NCI-H2029 treated with DMSO at 0.1 percent for 48 hours (cell line): Measurements from ENCODE around the gene ZNF445.
"Not testable (repeated sequence)": the region's sequence is repeated elsewhere in the genome, so short reads cannot be mapped to it uniquely, and the experiment has no call there.

ENCODE experiments used
- DNase-seq: peaks from one replicate; lab custom pipeline; 2025; lab: John Stamatoyannopoulos, UW

The ZNF445 gene

DNA sequence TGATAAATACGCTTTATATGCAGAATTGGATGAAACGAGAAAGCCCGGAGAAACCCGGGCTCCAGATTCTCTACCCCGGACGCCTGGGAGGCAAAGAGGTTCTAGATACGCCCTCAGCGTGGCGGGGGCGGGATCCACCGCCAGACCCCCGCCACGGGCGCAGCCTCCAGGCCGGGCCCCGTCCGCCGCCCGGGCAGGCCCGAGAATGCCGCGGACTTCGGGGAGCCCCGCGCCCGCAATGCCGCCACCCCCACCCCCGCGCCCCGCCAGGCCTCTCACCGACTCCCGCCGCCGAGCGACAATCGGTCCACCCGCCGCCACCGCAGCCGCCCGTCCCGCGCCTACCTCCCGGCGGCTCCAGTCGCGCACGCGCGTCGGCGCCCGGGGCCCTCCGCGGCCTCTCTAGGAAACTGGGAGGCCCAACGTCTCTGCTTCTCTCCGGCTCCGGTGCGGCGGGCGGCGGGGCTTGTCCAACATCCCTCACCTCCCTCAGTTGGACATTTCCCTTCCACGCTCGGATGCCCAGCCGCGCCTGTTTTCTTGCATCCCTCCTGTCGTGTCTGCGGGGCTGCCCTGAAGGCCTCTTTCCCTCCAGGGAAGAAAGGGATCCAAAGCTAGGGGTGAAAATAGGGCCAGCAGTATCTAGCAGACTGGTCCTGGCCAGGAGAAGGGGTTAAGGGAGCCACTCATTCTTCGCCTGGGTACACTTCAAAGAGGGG, at the start of gene ZNF445:
TSS of gene ZNF445 (minus strand) at position 359 of the 719 bp plus-strand sequence. CDS start 22,121 bp downstream, outside the sequence.
- peak; percentile 56 for DNase-seq

DNA sequence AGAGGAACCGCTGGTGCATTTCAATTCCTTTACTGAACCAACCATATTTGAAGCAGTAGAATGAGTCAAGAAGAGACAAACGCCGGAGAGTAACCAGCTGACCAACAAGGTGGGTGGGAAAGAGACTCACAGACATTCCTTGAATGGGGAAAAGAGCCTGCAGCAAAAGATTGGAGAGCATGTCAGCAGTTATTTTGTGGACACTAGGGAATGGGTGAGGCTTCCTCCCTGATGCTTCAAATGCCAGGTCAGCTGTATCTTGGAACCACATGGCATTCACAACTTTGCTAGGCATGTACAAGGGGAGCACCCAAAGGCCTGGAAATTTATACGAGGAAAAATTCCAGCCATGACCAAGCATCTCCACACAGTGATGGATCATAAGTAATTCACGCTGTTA, 47.6 kb upstream of the ZNF445 start:
- no peak for DNase-seq

DNA sequence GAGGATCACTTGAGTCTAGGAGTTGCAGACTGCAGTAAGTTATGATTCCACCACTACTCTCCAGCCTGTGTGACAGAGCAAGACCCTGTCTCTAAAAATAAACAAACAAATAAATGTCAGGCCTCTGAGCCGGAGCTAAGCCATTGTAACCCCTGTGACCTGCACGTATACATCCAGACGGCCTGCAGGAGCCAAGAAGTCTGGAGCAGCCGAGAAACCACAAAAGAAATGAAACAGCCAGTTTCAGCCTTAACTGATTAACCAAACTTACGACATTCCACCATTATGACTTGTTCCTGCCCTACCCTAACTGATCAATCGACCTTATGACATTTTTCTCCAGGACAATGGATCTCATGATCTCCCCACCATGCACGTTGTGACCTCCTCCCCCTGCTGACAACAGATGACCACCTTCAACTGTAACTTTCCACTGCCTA, 45.0 kb upstream of the ZNF445 start:
- DNase-seq: no peak

DNA sequence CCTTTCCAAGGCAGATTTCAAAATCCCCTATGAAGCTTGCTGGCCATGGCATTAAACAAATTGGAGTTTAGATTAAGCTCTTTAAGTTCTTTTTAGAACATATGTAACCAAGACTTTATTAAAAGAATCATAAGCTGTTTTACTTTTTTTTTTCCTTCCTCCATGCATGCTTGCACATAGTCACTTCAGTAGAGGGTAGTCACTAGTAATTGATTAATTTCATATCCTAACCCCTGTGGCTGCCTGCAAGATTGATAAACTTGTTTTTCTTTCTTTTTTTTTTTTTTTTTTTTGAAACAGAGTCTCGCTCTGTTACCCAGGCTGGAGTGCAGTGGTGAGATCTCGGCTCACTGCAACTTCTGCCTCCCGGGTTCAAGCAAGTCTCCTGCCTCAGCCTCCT, 44.3 kb upstream of the ZNF445 start:
- no peak for DNase-seq

DNA sequence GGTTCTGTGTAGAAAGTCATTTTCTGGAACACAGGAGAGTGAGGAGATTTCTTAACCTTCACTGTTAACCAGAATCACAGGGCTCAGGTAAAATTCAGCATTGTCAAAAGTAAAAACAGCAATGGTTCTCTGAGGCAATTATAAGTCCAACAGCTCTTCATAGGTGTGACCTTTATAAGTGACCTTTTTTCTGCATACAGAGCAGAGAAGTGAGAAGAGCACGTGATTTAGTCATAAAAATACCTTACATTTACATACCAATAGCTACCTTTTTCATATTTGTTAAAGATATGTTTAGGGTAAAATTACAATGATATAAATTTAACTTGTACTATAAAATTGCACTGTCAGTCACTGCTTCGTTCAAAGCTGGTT, 41.3 kb upstream of the ZNF445 start:
- no peak for DNase-seq

DNA sequence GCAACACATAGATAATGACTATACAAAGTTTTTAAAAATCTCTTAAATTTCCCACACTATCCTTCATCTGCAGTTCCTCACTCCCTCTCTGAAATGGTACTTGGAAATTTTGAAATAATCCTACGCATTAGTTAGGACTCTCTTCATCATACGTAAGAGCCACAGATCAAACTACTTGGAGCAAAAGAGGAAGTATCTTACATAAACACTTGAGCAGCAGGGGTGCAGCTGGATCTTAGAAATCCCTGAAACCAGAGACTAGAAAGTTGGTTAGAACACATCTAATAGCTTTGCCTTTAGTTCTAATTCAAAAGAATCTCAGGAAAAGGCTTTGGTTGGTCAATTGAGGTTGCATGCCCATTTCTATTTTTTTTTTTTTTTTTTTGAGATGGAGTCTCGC, 38.8 kb upstream of the ZNF445 start:
- no peak for DNase-seq

DNA sequence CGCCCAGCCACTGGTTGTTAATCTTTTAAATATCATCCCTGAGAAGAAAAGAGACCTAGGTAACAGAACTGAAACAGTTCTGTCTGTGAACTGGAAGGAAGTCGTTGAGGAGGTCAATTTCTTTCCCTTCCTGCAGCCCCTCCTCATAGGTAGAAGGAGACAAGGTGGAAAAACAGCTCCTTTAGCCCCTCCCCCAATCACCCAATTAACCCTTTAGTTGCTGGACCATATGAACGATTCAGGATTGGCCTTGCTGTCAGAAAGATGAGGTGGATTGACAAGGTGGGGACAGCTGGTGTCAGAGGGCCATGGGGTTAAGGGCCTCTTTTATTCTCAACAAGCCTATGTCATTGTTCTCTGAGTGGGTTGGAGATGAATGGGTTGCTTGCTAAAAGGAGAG, 36.0 kb upstream of the ZNF445 start:
- no peak for DNase-seq

DNA sequence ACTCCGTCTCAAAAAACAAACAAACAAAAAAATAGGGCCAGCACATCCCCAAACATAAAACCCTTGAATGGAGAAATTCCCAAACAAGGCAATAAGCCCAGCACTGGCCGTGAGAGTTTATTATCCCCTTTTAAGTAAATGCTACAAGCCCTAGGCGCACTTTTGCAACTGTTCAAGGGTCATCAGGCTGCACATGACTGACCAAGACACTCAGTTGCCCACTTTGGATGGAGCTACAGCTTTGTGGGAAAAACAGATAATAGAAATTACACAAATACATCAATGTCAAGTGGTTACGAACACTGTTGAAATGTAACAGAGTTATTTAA, 33.7 kb upstream of the ZNF445 start:
- peak; percentile 50 for DNase-seq

DNA sequence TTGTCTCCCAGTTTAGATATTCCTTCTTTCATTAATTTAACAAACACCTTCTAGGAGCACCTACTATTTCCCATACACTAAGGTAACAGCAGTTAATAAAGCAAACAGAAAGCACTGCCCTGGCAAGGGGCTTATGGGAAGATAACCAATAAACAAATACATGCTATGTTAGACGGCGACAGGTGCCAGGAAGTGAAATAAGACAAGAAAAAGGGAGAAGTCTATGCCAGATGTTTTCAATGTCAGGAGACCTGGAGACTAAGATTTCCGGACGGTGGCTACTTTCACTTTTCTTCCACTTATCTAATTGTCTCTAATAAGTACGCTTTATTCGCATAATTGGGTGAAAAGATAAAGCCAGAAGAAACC, 32.5 kb upstream of the ZNF445 start:
- DNase-seq: peak; percentile 24

DNA sequence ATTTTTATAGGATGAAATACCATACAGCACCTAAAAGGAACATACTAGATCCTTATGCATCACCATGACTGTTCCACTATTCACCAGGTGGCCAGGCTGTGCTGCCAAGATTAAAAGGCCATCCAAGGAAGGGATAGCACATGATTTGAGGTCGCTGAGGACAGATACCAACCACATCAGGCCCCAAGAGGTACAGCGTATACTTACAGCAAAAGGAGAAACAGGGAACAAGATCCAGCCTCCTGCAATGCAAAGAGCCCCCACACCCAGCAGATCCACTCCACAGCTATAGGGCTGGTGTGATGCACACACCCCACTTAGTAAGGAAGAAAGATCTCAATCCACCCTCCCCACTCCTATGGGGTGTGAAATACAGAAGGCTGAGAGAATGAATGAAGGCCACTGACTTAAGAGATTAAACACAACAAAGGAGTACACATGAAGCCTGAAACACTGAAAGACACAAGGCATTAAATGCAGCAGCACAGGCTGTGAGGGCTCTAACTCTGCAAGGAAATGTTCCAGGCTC, 32.0 kb upstream of the ZNF445 start:
- DNase-seq: no peak

DNA sequence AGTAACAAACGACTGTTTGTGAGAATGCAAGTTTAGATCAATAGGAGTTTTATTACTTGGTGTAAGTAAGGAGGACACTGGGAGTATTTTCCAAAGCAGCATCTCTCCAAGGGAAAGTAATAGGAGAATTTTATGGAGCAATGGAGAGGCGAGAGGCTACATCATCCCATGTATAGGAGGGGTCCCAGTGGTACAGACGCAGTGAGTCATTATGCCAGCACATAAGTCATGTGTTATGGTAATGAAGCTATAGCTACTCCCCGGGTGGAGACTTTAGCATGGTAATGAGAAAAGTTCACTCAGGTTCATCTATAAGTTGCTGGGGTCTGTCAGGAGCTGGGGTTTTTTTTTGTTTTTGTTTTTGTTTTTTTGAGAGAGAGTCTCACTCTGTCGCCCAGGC, 29.5 kb upstream of the ZNF445 start:
- DNase-seq: no peak

DNA sequence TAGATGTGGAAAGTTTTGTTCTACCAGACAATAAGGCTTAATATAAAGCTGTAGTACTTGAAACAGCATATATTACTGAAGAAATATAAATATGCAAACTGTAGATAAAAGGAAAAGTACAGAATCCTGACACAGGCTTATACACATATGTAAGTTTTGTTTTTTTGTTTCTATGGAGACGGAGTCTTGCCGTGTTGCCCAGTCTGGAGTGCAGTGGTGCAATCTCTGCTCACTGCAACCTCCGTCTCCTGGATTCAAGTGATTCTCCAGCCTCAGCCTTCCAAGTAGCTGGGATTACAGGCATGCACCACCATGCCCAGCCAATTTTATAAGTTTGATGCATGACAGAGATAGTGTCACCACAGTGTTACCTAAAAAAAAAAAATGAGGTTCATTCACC, 29.1 kb upstream of the ZNF445 start:
- no peak for DNase-seq

DNA sequence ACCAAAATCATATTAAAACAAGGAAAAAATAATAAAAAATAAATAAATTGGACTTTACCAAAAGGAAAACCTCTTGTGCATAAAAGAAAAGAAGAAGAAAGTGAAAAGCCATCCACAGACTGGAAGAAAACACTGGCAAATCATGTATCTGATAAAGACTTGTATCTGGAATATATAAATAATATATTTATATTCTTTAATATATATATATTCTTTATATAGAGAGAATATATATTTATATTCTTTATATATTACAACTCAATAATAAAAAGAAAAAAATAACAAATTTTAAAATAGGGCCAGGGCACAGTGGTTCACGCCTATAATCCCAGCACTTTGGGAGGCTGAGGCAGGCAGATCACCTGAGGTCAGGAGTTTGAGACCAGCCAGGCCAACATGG, 27.1 kb upstream of the ZNF445 start:
- no peak for DNase-seq

DNA sequence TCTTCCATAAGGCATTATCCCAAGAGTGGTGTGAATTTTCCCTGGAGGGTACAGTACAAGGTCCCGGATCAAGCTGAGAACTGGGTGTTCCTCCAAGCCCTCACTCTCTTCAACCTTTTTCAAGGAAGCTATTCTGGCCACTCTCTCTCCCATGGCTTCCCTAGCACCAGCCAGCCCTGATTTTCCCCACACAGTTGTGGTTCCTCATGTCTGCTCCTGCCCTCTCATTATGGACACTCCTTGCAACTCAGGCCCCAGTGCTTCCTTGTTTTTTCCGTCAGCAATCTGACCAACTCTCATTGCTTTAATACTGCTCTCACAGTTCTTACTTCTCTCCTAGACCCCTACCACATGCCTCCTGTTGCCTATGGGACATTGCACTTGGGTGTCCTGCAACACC, 25.7 kb upstream of the ZNF445 start:
- not testable (repeated sequence) for DNase-seq

DNA sequence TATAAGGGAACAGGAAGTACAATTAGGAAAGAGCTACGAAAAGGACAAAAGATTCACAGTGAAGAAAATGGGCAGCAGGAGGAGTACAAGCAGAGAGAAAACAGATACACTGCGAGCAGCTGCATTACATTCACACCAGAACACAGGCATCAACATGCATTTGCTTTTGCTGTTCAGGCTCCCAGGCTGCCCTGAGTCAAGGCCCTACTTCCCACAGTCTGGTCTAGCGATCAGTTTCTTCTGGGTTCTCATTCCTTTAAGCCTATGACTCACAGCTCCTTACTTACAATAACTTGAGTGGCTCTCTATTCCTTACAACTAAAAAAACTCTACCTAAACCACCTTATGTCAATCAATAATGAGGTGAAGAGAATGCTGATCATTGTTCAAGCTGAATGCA, 24.5 kb upstream of the ZNF445 start:
- DNase-seq: no peak

DNA sequence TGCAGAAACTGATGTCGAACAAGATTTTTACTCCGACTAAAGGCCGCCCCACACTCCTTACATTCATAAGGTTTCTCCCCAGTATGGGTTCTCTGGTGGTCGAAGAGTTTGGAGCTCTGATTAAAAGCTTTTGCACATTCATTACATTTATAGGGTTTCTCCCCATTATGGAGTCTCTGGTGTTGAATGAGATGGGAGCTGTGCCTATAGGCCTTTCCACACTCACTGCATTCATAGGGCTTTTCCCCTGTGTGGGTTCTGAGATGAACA, 22.4 kb upstream of the ZNF445 start:
- DNase-seq: not testable (repeated sequence)

DNA sequence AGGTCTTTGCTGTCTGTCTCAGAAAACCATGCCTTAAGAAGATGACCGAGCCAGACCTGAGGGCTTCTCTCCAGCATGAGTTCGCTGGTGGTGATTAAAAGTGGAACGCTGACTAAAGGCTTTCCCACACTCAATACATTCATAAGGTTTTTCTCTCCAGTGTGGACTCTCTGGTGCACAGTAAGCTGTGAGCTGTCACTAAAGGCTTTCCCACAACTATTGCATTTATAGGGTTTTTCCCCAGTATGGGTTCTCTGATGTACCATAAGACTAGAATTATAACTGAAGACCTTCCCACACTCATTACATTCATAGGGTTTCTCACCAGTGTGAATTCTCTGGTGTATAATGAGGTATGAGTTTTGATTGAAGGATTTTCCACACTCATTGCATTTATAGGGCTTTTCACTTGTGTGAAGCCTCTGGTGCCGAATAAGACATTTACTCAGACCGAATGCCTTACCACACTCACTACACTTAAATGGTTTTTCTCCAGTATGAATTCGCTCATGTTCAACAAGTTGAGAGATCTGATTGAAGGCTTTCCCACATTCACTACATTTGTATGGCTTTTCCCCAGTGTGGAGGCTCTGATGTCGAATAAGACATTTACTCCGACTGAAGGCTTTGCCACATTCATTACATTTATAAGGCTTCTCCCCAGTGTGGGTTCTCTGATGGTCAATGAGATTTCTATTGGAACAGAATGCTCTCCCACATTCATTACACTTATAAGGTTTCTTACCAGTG, 21.9 kb upstream of the ZNF445 start:
- DNase-seq: no peak

DNA sequence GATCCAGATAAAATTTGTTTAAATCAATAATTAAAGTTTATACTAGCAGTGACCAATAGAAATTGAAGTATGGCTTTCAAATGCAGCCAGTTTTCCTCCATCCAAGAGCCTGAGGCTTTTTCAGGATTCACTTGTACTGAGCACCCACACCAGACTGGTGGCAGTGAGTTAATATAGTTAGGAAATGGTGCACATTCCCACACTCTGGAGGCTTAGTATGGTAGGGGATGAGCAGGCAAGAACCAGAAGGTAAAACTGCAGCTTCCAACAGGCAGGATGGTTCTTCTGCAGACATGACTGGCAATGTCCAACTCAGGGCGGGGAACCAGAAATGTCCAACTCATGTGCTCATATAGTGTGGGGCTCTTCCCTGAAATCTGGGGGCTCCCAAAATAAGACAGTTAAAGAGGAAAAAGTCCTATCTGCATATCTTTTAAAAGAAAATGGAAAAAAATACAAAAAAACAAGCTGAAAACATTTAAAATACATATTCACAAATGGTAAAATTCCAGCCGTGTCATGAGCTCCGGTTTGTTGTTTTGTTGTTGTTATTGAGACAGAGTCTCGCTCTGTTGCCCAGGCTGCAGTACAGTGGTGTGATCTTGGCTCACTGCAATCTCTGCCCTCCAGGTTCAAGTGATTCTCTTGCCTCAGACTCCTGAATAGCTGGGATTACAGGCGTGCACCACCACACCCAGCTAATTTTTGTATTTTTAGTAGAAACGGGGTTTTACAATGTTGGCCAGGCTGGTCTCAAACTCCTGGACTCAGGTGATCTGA, 18.4 kb upstream of the ZNF445 start:
- no peak for DNase-seq

DNA sequence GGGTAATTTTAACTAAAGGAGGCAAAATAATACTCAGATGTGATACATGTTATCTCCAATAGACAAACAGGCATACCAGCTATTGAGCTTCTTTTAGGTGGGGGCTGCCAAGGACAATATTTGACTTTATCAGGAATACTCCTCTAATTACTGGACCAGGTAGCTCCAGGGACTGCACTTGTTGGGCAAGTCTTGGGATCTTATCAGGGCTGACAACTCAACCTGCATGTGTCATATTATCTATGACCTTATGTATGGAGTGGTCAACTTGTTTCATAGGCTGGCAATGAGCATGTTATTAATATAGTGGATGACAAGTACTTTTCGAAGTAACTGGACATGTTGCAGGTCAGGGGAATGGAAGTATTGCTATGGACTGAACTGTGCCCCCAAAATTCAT, 15.0 kb upstream of the ZNF445 start:
- no peak for DNase-seq

DNA sequence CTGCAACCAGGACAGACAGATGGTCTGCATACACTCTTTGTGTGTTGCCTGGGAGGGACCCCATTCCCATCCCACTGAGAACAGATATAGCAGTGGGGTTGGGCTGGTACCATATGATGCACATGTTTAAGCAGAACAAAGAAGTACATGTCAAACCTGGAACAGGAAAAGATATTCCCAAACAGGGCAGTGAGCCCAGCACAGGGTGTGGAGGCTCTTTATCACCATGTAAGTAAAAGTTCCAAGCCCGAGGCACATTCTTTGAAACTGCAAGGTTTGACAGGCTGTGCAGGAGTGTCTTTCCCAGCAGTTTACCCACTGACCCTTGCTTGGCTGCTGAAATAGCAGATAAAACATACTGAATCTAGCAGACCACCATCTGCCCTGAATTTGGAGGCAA, 5.3 kb upstream of the ZNF445 start:
- DNase-seq: no peak

DNA sequence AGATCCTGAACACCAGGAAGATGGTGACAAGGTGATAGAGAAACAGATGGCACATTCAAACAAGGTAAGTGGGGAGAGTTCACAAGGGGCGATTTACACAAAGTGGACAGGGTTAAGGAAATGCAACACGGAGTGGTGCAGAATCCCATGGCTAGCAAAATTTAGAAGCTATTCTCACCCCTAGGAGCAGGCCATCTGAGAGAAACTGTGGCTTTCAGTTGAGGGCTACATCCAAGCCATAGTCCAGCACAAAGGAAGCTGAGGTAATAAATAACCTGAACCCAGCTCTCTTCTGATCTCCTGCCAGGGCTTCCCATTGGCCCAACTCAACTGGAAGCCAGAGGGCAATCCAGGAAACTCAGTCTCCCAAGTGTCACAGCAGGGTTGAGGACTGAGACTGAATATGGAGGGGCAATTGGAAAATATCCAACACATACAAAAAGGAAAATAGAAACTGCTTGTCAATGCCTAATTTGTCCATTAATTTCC, 1.2 kb upstream of the ZNF445 start:
- DNase-seq: no peak

DNA sequence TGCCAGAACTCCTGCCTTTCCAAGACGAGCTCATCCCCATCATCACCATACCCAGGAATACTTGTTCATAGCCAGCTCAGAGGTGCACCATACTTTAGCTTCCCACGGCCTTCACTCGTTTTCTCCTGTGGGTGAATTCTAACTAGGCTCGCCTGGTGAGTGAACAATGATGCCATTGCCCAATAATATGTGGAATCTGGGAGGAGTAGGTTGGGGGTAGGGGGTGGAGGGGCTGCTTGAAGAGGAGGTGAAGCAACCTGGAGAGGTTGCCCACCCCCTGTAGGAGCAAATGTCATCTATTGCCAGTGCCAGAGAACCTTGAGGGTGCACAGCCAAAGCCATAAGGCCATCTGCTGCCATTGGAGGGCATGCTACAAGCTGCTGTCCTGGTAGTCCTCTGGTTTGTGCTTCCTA, 592 bp upstream of the ZNF445 start:
- no peak for DNase-seq

DNA sequence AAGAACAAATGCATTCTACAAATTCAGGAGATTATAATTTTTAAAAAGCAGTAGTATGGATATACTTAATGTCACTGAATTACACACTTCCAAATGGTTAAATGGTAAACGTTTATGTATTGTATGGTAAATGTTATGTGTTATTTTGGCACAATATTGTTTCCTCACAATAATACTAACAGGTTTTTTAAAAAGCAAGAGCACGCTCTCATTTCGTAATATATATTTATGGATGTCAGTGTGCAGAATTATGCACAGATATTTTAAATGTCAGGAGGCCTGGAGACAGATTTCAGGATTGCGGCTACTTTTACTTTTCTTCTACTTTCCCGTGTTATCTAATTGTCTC, 533 bp downstream of the ZNF445 start:
- DNase-seq: no peak
